Lower leg skin (tissue), 3 donors: ENCODE measurements around the gene MCM7.

Experiments used
- POLR2A ChIP-seq, 2 donors: fragments of 450-650 bp; IDR thresholded peaks; one replicate each; pipeline ENCODE4 v1.6.1; 2016 to 2017; ENCODE audit warnings: antibody characterized with exemption in 2 of 2, mild to moderate bottlenecking in 1 of 2, moderate library complexity in 1 of 2
- TF ChIP-seq, protein P1 (sequence below), 3 donors: fragments of 450-650 bp; IDR thresholded peaks; one replicate each; pipeline ENCODE4 v1.5.1; 2016; ENCODE audit warnings: antibody characterized with exemption in 3 of 3, mild to moderate bottlenecking in 3 of 3, moderate library complexity in 2 of 3

DNA sequence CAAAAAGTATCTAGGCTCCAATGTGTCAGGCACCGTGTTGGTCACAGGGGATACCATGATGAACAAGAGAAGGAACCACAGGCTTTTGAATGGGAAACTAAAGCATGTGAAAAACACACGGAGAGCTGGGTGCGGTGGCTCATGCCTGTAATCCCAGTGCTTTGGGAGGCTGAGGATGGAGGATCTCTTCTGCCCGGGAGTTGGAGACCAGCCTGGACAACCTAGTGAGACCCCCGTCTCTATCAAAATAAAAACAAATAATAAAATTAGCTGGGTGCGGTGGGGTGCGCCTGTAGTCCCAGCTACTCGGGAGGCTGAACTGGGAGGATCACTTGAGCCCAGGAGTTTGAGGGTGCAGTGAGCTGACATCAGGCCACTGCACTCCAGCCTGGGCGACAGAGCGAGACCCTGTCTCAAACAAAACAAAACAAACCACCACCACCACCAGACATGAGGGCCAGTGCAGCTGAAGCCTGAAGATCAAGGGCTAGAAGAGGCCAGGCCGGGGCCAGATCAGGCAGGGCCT is 13.0 kb downstream of the MCM7 start:
- TF ChIP-seq, protein P1, sequence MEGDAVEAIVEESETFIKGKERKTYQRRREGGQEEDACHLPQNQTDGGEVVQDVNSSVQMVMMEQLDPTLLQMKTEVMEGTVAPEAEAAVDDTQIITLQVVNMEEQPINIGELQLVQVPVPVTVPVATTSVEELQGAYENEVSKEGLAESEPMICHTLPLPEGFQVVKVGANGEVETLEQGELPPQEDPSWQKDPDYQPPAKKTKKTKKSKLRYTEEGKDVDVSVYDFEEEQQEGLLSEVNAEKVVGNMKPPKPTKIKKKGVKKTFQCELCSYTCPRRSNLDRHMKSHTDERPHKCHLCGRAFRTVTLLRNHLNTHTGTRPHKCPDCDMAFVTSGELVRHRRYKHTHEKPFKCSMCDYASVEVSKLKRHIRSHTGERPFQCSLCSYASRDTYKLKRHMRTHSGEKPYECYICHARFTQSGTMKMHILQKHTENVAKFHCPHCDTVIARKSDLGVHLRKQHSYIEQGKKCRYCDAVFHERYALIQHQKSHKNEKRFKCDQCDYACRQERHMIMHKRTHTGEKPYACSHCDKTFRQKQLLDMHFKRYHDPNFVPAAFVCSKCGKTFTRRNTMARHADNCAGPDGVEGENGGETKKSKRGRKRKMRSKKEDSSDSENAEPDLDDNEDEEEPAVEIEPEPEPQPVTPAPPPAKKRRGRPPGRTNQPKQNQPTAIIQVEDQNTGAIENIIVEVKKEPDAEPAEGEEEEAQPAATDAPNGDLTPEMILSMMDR (IDR thresholded peaks at IDR 0.05): no peak
- TF ChIP-seq POLR2A (IDR thresholded peaks at IDR 0.05): no peak
